Caco-2 (cell line): Measurements from ENCODE around the gene CPNE6. TPM values are rescaled to one million over a fixed set of nuclear protein-coding genes. Genes with fewer than 3 reads are reported as not detected.

Experiments used
- BruUV-seq: library from RNA; stranded (reverse); fragments of 400-500 nt; replicated peaks from 2 replicates; lab custom pipeline; 2021; lab: Mats Ljungman, UMichigan
- CTCF ChIA-PET: fragments of 300-600 bp; sonication (Branson Sonifier 250); formaldehyde crosslinking; loops from one replicate; lab custom pipeline; 2022; ENCODE audit warnings: antibody characterized with exemption; lab: Charles Lee
- POLR2A ChIA-PET: fragments of 300-600 bp; sonication (Branson Sonifier 250); formaldehyde crosslinking; loops from one replicate; lab custom pipeline; 2022; ENCODE audit warnings: antibody characterized with exemption; lab: Charles Lee
- DNase-seq, 2 experiments: peaks; one replicate each; pipeline versions ENCODE4 v3.0.0 to v3.0.0-alpha.2; 2020 to 2022
- H3K27me3 ChIP-seq: replicated peaks from 2 replicates; pipeline ENCODE4 v1.6.0; 2011; ENCODE audit warnings: low read length; ENCODE audit not compliant: control insufficient read depth, insufficient read depth
- H3K36me3 ChIP-seq: 2 replicates; pipeline ENCODE4 v1.5.1; 2011; ENCODE audit warnings: low read length; ENCODE audit not compliant: control insufficient read depth, insufficient read depth
- H3K4me1 ChIP-seq: fragments of 250-450 bp; sonication (Bioruptor Pico); 2 replicates; pipeline ENCODE4 v1.5.1; 2020; ENCODE audit warnings: mild to moderate bottlenecking
- H3K4me3 ChIP-seq: 2 replicates; pipeline ENCODE4 v1.5.1; 2011; ENCODE audit warnings: low read depth, mild to moderate bottlenecking, control low read depth, low read length
- H3K9me3 ChIP-seq: fragments of 250-450 bp; sonication (Bioruptor Pico); 2 replicates; pipeline ENCODE4 v1.5.1; 2020; ENCODE audit warnings: mild to moderate bottlenecking, moderate library complexity
- H3K27ac Mint-ChIP-seq: one replicate; pipeline ENCODE4 v1.8.0; 2022; ENCODE audit warnings: mixed read lengths; ENCODE audit not compliant: unreplicated experiment
- H3K27me3 Mint-ChIP-seq: one replicate; pipeline ENCODE4 v1.8.0; 2022; ENCODE audit warnings: mixed read lengths; ENCODE audit not compliant: insufficient read depth, unreplicated experiment
- H3K36me3 Mint-ChIP-seq: one replicate; pipeline ENCODE4 v1.8.0; 2022; ENCODE audit warnings: mild to moderate bottlenecking, mixed read lengths; ENCODE audit not compliant: insufficient read depth, unreplicated experiment
- H3K4me1 Mint-ChIP-seq: one replicate; pipeline ENCODE4 v1.8.0; 2022; ENCODE audit warnings: low read depth, mixed read lengths; ENCODE audit not compliant: unreplicated experiment
- H3K4me3 Mint-ChIP-seq: one replicate; pipeline ENCODE4 v1.8.0; 2022; ENCODE audit warnings: mild to moderate bottlenecking, moderate library complexity, mixed read lengths; ENCODE audit not compliant: unreplicated experiment
- H3K9me3 Mint-ChIP-seq: one replicate; pipeline ENCODE4 v1.8.0; 2022; ENCODE audit warnings: mixed read lengths; ENCODE audit not compliant: unreplicated experiment
- CTCF ChIP-seq, 2 experiments: fragments of 200-600 bp in 1 of 2; IDR thresholded peaks; 1 replicate in 1 of 2; 2 replicates in 1 of 2; pipeline versions ENCODE4 v1.5.1 to v1.8.0; 2011 to 2022; ENCODE audit warnings: antibody characterized with exemption in 1 of 2, control low read depth in 1 of 2, inconsistent platforms in 1 of 2, low read depth in 1 of 2, low read length in 1 of 2, mild to moderate bottlenecking in 1 of 2, moderate library complexity in 1 of 2; ENCODE audit not compliant: insufficient read depth in 1 of 2, severe bottlenecking in 1 of 2, unreplicated experiment in 1 of 2
- intact Hi-C: fragments of 100-400 bp; cut with micrococcal nuclease; formaldehyde crosslinking; loops from one replicate; pipeline ENCODE4 v1.10.0; 2022; ENCODE audit not compliant: unreplicated experiment
- total RNA-seq: library from RNA; stranded (reverse); gene quantifications from 2 replicates; pipeline ENCODE4 v1.2.3, GENCODE V29; 2022

Gene CPNE6
- total RNA-seq, 1 experiment from 2014 or later = not detected

DNA sequence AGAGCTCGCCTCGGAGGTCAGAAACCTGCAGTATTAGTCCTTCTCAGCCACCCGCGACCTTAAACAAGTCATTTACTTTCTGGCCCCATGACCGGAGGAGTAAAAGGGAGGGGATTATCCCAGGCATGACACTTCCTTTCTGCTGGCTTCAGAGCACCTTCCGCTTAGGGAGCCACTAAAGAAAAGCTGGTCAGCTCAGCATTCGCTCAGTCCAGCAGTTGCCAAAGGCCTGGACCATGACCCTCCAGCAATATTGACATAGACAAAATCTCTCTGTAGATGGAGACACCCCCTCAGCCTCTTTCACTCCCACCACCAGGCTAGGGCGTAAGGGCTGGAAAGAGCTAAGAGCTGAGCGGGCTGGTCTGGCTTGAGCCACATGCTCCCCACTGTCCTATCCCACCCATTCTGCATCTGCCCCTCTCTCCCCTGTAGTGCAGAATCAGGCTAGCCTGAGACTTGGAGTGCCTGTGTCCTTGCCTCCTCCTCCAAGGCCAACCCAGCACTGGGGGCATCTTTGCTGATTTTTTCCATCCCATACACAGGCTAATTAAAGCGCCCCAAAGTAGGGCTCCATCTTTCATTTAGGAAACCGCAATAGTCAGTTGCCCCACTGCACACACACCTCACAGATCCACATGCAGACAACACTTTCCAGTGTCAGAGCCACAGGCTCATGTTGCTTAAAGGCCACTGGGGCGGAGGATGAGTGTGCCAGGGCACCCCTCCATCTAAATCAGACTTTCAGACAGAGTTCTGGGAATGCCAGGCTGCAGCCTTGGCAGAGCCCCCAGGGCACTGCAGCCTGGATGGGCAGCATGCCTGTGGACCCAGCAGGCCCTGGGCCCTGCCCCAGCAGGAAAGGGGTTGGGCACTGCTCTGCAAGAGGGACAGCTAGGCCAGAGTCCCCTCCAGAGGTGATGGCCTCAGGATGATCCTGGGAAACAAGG is 4.0 kb upstream of the CPNE6 start:
- ChIA-PET POLR2A (interaction anchor here (1.2 kb wide), 1 partner anchor 27 kb away, joined by 13 read pairs; the partner anchor contains the start of gene PCK2), CTCF (interaction anchor here (0.6 to 1.9 kb wide), 6 partner anchors 9 to 224 kb away, joined by 3 to 14 read pairs (median 4); partner anchors contain the start of gene PCK2)
- Mint-ChIP-seq H3K4me3 (no peak overlapping the region), H3K4me1 (peaks cover 6% of the 10 kb centered on the region), H3K36me3 (no peaks in the 10 kb centered on the region), H3K9me3 (no peaks in the 10 kb centered on the region), H3K27me3 (no peaks in the 10 kb centered on the region), H3K27ac (peak overlapping the region; percentile 25)
- intact Hi-C loops = loop anchor here (5.0 kb wide), 1 partner anchor 690 kb away; the partner anchor contains the start of gene CMTM5
- H3K27me3 ChIP-seq = no peaks in the 10 kb centered on the region
- no peak overlapping the region for H3K4me3 ChIP-seq
- H3K9me3 ChIP-seq = no peaks in the 10 kb centered on the region
- H3K4me1 ChIP-seq = peaks cover 14% of the 10 kb centered on the region; the same call in 1 of the 2 replicates
- DNase-seq = no peak
- no TSS peak for BruUV-seq
- no peak for TF ChIP-seq CTCF (IDR thresholded peaks at IDR 0.05; ENCODE audit: insufficient read depth in 1 of 2, low read depth in 1 of 2, low read length in 1 of 2, severe bottlenecking in 1 of 2, unreplicated experiment in 1 of 2)
- no peaks in the 10 kb centered on the region for H3K36me3 ChIP-seq

- CTCF ChIA-PET = no interaction called here
- Histone ChIP-seq H3K27me3 (no peaks in the 10 kb centered on the region), H3K9me3 (no peaks in the 10 kb centered on the region), H3K4me3 (no peak overlapping the region), H3K4me1 (peaks cover 14% of the 10 kb centered on the region; the same call in 1 of the 2 replicates), H3K36me3 (no peaks in the 10 kb centered on the region)
- TF ChIP-seq CTCF (IDR thresholded peaks at IDR 0.05; ENCODE audit: insufficient read depth in 1 of 2, low read depth in 1 of 2, low read length in 1 of 2, severe bottlenecking in 1 of 2, unreplicated experiment in 1 of 2) = no peak
- DNase-seq = no peak
- H3K4me3 Mint-ChIP-seq = no peak overlapping the region
- H3K27ac Mint-ChIP-seq = no peak overlapping the region
- BruUV-seq = no TSS peak
- H3K27me3 Mint-ChIP-seq = no peaks in the 10 kb centered on the region
- POLR2A ChIA-PET = interaction anchor here (1.2 kb wide), 1 partner anchor 12 kb away, joined by 4 read pairs; no protein-coding TSS in a partner anchor
- intact Hi-C loops = loop anchor here (5.0 kb wide), 1 partner anchor 692 kb away; the partner anchor contains the start of gene CMTM5
- peaks cover 6% of the 10 kb centered on the region for H3K4me1 Mint-ChIP-seq
- H3K36me3 Mint-ChIP-seq = no peaks in the 10 kb centered on the region
- H3K9me3 Mint-ChIP-seq = no peaks in the 10 kb centered on the region
Observed at GRCh38 chr14:24068711-24069410, 2.5 kb upstream of the CPNE6 start.

DNA sequence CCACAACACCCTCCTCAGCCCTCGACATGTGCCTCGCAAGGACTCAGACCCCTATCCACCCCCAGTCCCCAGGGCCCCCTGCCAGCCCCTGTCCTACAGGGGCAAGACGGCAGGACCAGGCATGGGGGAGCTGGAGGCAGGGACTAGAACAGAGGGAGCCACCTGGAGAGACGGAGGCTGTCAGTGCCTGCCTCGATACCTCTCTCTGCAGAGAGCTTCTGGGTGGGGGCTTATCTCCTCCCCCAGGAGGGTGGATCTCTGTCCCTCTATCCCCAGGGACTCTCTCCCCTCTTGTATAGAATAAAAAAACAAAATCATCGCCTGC is 2.0 kb upstream of the CPNE6 start:
- H3K4me1 Mint-ChIP-seq = peaks cover 6% of the 10 kb centered on the region
- H3K4me3 Mint-ChIP-seq = no peak overlapping the region
- no peak for DNase-seq
- H3K27ac Mint-ChIP-seq = no peak overlapping the region
- Histone ChIP-seq H3K9me3 (no peaks in the 10 kb centered on the region), H3K4me3 (no peak overlapping the region), H3K4me1 (peaks cover 14% of the 10 kb centered on the region; the same call in 1 of the 2 replicates), H3K27me3 (no peaks in the 10 kb centered on the region), H3K36me3 (no peaks in the 10 kb centered on the region)
- no peaks in the 10 kb centered on the region for H3K9me3 Mint-ChIP-seq
- H3K36me3 Mint-ChIP-seq = no peaks in the 10 kb centered on the region
- no TSS peak for BruUV-seq
- no peak for TF ChIP-seq CTCF (IDR thresholded peaks at IDR 0.05; ENCODE audit: insufficient read depth in 1 of 2, low read depth in 1 of 2, low read length in 1 of 2, severe bottlenecking in 1 of 2, unreplicated experiment in 1 of 2)
- intact Hi-C loops = loop anchor here (5.0 kb wide), 1 partner anchor 692 kb away; the partner anchor contains the start of gene CMTM5
- no peaks in the 10 kb centered on the region for H3K27me3 Mint-ChIP-seq
- CTCF ChIA-PET = no interaction called here
- POLR2A ChIA-PET = interaction anchor here (1.2 kb wide), 1 partner anchor 12 kb away, joined by 4 read pairs; no protein-coding TSS in a partner anchor
